GM21717 (cell line): Measurements from ENCODE around the gene CEACAM20.
A peak's percentile ranks its signal among the peaks of the same experiment; 100 is the strongest.
"Not testable (repeated sequence)": the region's sequence is repeated elsewhere in the genome, so short reads cannot be mapped to it uniquely, and the experiment has no call there.

Experiments used
- ATAC-seq: cut with Tn5 transposase; IDR thresholded peaks from one replicate; pipeline ENCODE4 v1.9.1; 2021; ENCODE audit warnings: mild to moderate bottlenecking, moderate library complexity; ENCODE audit not compliant: unreplicated experiment

Gene CEACAM20

DNA sequence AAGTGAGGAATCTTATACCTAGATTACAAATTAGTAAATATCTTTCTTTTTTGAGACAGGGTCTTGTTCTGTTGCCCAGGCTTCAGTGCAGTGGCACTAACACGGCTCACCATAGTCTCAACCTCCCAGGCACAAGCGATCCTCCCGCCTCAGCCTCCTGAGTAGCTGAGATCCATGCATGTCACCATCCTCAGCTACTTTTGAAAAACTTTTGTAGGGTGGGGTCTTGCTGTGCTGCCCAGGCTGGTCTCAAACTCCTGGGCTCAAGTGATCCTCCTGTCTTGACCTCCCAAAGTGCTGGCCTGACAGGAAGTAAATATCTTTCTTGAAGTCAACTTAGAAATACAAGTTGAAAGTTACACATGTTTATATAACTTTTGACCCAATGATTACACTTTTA lies 20.0 kb upstream of the CEACAM20 start:
- no peak for ATAC-seq

- no peak for ATAC-seq
These were observed 19.3 kb upstream of the CEACAM20 start for GRCh38 chr19:44548736-44549135.

- ATAC-seq = no peak
These were observed 14.6 kb upstream of the CEACAM20 start for GRCh38 chr19:44544031-44544430.

- ATAC-seq = no peak
These were observed 13.2 kb upstream of the CEACAM20 start for GRCh38 chr19:44542671-44543070.

DNA sequence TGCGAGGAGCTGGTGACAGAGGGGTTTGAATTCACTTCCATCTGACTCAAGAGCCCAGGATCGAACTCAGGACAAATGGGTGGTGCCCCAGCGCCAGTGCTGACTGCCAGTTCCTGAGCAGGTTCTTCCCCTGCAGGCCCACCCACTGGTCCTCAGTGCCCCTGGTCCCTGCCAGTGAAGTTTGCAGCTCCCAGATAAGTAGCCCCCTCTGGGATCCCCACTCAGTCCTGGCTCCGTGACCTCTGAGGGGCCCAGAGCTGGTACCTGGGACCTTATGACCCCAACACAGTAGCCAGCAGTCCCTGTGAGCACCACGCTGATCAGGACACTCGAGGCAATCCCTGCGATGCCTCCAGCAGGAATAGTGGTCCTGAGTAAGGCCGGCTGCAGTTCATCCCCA lies 11.3 kb upstream of the CEACAM20 start:
- ATAC-seq = no peak

- no peak for ATAC-seq
These were observed 10.5 kb upstream of the CEACAM20 start for GRCh38 chr19:44539991-44540390.

DNA sequence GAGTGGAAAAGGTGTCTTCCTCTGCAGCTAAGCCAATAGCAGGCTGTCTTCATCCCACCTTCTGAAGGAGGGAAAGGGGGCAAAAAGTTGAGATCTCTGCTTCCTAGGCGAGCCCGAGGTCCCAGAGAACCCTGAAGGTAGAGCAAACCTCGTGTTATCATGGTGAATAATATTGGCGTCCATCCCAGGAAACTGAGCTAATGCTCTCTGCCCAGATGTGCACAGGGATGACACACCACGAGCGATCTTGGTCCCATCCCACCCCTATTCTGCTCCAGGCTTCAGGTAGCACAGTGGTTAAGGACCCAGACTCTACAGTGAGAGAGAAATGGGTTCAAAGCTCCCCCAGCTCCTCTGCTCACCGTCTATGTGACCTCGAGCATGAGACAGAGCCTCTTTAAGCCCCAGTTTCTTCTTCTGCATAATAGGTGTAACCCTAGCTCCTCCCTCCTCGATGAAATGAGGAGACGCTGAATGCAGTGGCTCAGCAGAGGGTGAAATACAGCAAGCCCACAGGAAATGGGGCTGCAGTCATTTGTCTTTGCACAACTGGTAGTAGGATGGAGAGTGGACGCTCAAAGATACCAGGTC lies 9.9 kb upstream of the CEACAM20 start:
- ATAC-seq = no peak

DNA sequence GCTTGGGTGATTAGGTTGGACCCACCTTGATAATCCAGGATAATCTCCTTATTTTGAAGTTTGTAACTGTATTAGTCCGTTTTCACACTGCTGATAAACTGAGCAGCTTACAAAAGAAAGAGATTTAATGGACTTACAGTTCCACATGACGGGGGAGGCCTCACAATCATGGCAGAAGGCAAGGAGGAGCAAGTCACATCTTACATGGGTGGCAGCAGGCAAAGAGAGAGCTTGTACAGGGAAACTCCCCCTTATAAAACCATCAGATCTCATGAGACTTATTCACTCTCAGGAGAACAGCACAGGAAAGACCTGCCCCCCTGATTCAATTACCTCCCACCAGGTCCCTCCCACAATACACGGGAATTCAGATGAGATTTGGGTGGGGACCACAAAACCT lies 5.9 kb upstream of the CEACAM20 start:
- not testable (repeated sequence) for ATAC-seq

- ATAC-seq = no peak
These were observed 3.3 kb upstream of the CEACAM20 start for GRCh38 chr19:44532819-44533218.

- ATAC-seq = no peak
These were observed 1.3 kb upstream of the CEACAM20 start for GRCh38 chr19:44530777-44531176.

GRCh38 chr19:44527554-44527953 lies 1.9 kb downstream of the CEACAM20 start:
- ATAC-seq = no peak

- ATAC-seq = no peak
These were observed 3.6 kb downstream of the CEACAM20 start for GRCh38 chr19:44525721-44526430.

GRCh38 chr19:44521370-44521769 lies 8.1 kb downstream of the CEACAM20 start:
- no peak for ATAC-seq

DNA sequence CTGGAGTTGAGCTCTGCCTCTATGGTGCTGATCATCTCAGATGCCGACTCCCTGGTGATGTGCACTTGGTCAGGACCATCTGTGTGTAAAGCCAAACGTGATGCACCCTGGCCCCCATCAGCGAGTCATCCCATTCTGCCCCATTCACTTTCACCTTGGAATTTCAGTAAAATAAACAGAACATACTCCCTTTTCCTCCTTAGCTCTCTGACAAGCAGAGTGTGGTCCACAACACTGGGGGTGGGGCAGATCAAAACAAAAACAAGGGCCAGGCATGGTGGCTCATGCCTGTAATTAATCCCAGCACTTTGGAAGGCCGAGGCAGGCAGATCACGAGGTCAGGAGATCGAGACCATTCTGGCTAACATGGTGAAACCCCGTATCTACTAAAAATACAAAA lies 12.3 kb downstream of the CEACAM20 start:
- no peak for ATAC-seq

- no peak for ATAC-seq
These were observed 13.6 kb downstream of the CEACAM20 start for GRCh38 chr19:44515907-44516306.

DNA sequence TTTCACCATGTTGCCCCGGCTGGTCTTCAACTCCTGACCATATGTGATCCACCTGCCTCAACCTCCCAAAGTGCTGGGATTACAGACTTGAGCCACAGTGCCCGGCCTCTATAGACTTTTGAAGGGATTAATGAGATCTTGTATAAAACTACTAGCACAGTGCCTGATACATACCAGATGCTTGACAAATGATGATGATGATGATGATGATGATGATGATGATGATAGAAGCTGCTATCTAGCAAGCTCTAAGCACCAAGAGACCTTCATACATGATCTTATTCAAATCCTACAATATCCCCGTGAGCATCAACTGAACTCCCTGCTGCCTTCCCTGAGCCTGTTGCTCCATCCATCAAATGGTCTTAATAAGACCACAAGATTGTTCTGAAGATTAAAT lies 14.4 kb downstream of the CEACAM20 start:
- no peak for ATAC-seq

GRCh38 chr19:44512326-44513298 lies 16.9 kb downstream of the CEACAM20 start:
- no peak for ATAC-seq

DNA sequence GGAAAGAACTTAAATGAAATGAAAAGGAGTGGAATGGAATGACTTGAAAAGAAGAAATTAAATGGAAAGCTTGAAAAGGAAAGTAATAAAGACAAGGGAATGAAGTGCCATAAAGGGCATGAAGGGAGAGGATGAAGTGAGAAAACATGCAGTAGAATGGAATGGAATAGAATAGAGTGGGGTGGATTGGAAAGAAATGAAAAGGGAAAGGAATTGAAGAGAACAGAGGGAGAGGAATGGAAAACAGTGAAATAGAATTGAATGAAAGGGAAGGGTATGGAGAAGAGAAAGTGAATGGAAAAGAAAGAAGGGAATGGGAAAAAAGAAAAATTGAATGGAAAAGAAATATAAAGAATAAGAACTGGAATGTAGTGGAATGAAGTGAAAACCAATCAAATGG lies 20.0 kb downstream of the CEACAM20 start:
- no peak for ATAC-seq

DNA sequence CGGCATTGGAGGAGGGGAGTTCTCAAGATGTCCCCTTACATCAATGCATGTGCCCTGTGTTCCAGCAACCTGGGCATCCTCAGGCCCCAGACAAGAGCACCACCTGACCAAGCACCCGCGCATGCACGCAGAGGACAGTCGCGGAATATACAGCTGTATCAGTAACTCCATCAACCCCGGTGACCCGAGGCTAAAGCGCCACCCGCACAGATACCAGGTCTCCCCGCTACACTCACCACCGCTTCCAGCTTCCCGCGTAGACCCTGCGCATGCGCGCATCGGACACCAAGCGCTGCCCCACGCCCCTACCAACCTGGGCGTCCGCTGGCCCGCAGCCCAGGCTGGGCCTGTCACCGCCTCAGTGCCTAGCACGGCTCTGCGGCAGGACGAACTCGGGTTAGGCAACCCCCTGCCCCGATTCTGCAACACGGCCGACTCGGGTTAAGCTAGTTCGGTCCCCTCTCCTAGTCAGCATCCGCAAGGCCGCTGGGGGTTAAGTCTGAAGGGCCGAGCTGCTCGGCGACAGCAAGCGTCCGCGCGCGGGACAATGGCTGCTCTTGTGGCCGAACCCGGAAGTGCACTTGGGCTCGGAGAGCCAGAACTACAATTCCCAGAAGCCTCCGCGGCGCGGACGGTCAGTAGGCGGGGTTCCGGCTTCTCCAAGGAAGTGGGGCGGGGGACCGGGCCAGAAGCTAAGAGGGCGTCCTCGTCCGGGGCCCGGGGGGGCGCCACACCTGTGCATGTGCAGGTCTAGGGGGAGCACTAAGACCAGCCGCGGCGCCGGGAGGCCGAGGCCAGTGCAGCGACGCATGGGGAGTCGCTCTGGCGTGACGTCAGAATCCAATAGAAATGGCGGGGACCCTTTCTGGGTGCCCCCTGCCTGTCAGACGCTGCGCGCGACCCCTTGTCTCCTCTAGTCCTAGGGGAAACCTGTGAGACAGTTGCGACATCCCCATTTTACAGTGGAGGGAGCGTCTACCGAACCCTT lies 29.2 kb downstream of the CEACAM20 start, which contains the start of gene ZNF180:
Gene ZNF180, minus strand, starts transcription at position 561 of the 988 bp plus-strand sequence. CDS start 3,188 bp downstream, outside the sequence.
- ATAC-seq = peak; percentile 82

DNA sequence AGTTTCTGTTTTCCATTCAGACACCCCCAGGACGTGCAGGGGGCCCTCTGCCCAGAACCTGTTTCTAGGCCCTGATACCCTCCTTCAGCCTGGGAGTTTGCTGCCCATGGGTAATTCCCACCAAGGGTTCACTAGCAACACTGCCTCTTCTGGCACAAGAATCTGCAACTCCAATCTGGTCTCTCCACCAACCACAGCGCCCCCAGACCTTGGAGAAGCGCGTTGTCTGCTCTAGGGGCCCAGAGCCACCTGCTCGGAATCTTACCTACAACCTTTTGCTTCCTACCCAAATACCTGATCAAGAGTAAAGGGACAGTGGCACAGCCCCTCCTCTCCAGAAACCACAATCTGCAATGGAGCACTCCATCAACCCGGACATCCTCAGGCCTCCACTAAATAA lies 29.9 kb downstream of the CEACAM20 start:
- no peak for ATAC-seq
